Gastroesophageal sphincter (tissue), 2 donors: ENCODE data around the gene XRCC5.

Source experiments
- EP300 ChIP-seq: sonication (generic); formaldehyde crosslinking; IDR thresholded peaks from one replicate; pipeline ENCODE4 v1.6.1; 2017; ENCODE audit warnings: antibody characterized with exemption, mild to moderate bottlenecking
- POLR2A ChIP-seq, 2 donors: fragments of 450-650 bp; IDR thresholded peaks; one replicate each; pipeline ENCODE4 v1.6.1; 2017; ENCODE audit warnings: antibody characterized with exemption in 2 of 2, mild to moderate bottlenecking in 2 of 2, moderate library complexity in 1 of 2
- POLR2AphosphoS5 ChIP-seq: sonication (generic); formaldehyde crosslinking; IDR thresholded peaks from one replicate; pipeline ENCODE4 v1.6.1; 2017; ENCODE audit warnings: antibody characterized with exemption

DNA sequence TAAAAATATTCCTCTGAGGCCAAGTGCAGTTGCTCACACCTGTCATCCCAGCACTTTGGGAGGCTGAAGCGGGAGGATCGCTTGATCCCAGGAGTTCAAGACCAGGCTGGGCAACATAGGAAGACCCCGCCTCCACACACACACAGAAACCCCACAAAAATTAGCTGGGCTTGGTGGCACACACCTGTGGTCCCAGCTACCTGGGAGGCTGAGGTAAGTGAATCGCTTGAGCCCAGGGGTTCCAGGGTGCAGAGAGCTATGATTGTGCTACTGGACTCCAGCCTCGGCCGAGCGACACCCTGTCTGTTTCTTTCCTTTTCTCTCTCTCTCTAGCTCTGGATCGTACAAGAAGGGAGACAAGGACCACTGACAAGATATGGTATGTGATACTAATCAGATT, 1.8 kb upstream of the XRCC5 start:
- no peak for TF ChIP-seq POLR2AphosphoS5
- no peak for TF ChIP-seq EP300
- TF ChIP-seq POLR2A (IDR thresholded peaks at IDR 0.05): no peak
